DOHH2 (cell line): ENCODE results near the gene TARM1.
A peak's percentile ranks its signal among the peaks of the same experiment; 100 is the strongest.

Experiments used
- H3F3A ChIP-seq: fragments of 200-600 bp; sonication (generic), shearing (Covaris generic); 2 replicates; pipeline ENCODE4 v1.6.0; 2016; ENCODE audit warnings: antibody characterized with exemption, mild to moderate bottlenecking; ENCODE audit not compliant: control insufficient read depth, insufficient read depth
- H3K27ac ChIP-seq: fragments of 200-600 bp; sonication (generic); 2 replicates; pipeline ENCODE4 v1.5.1; 2014; ENCODE audit warnings: low read depth, mild to moderate bottlenecking, low read length, moderate library complexity
- H3K27me3 ChIP-seq: fragments of 200-600 bp; sonication (generic); 2 replicates; pipeline ENCODE4 v1.6.1; 2014; ENCODE audit warnings: mild to moderate bottlenecking, low read length, mixed read lengths; ENCODE audit not compliant: control insufficient read depth
- H3K36me3 ChIP-seq: fragments of 200-600 bp; sonication (generic); 2 replicates; pipeline ENCODE4 v1.6.1; 2014; ENCODE audit warnings: mild to moderate bottlenecking, low read length, moderate library complexity, mixed read lengths; ENCODE audit not compliant: control insufficient read depth
- H3K4me1 ChIP-seq: fragments of 200-600 bp; sonication (generic); 2 replicates; pipeline ENCODE4 v1.6.1; 2014; ENCODE audit warnings: mild to moderate bottlenecking, low read length, mixed read lengths; ENCODE audit not compliant: control insufficient read depth
- H3K4me2 ChIP-seq: fragments of 200-600 bp; sonication (generic); 2 replicates; pipeline ENCODE4 v1.6.0; 2014; ENCODE audit warnings: mild to moderate bottlenecking, low read length, moderate library complexity
- H3K4me3 ChIP-seq: fragments of 200-600 bp; sonication (generic); 2 replicates; pipeline ENCODE4 v1.5.1; 2014; ENCODE audit warnings: mild to moderate bottlenecking, low read length, mixed read lengths
- H3K79me2 ChIP-seq: fragments of 200-600 bp; sonication (generic); 2 replicates; pipeline ENCODE4 v1.6.1; 2014; ENCODE audit warnings: mild to moderate bottlenecking, low read length, mixed read lengths; ENCODE audit not compliant: control insufficient read depth
- H3K9me2 ChIP-seq: fragments of 200-600 bp; sonication (generic); replicated peaks from 2 replicates; pipeline ENCODE4 v1.6.1; 2014; ENCODE audit warnings: mild to moderate bottlenecking, low read length, mixed read lengths; ENCODE audit not compliant: control insufficient read depth
- H3K9me3 ChIP-seq: fragments of 200-600 bp; sonication (generic); 2 replicates; pipeline ENCODE4 v1.6.1; 2014; ENCODE audit warnings: antibody characterized with exemption, low read length, mixed read lengths; ENCODE audit not compliant: control insufficient read depth, insufficient read depth
- H4K20me1 ChIP-seq: fragments of 200-600 bp; sonication (generic); 2 replicates; pipeline ENCODE4 v1.6.0; 2014; ENCODE audit warnings: low read depth, mild to moderate bottlenecking, antibody characterized with exemption, low read length, moderate library complexity; ENCODE audit not compliant: control insufficient read depth, insufficient read depth
- EZH2phosphoT487 ChIP-seq: fragments of 200-600 bp; sonication (generic); IDR thresholded peaks from 2 replicates; pipeline ENCODE4 v1.6.1; 2017; ENCODE audit warnings: borderline replicate concordance, mild to moderate bottlenecking, antibody characterized with exemption, low read length, moderate library complexity, mixed read lengths
- TF ChIP-seq, protein P1 (sequence below): fragments of 200-600 bp; sonication (generic); IDR thresholded peaks from one replicate; pipeline ENCODE4 v1.5.1; 2014; ENCODE audit warnings: antibody characterized with exemption, mild to moderate bottlenecking, low read depth, low read length; ENCODE audit not compliant: poor library complexity, severe bottlenecking

TARM1 gene

DNA sequence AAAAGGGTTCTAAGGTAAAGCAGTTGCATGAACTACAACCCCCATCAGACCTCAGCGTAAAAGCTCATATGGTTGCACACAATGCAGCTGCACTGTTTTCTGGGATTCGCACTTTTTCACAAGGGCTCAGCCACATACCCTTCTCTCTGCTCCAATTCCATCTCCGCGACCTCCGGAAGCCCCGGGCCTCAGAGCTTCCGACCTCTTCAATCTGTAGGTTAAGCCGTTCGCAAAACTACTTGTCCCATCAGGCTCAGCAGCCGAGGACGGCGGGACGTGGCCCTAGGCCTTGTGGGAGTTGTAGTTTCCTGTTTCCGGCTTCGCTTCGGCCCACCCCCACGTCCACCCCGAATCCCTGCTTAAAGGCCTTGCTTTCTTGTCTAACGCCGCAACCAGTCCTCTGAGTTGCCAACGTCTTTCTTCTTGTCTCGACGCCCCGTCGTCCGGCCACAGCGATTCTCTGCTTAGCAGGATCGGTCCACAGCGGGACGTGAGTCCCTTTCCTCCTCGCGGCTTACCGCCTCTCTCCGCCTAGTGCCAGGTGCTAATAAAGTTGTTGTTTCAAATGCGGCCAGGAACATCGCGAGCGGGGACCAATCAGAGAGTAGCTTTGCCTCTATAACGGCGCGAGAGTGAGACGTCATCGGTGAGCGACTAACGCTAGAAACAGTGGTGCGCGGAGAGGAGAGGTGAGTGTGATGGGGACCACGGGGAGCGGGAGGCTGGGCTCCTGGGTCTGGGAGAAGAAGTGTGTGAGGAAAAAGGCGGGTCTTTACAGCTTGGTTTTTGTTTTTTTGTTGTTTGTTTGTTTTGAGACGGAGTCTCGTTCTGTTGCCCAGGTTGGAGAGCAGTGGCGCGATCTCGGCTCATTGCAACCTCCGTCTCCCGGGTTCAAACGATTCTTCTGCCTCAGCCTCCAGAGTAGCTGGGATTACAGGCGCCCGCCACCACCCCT is 34.2 kb upstream of the TARM1 start, which contains the start of the genes PRPF31 and TFPT:
Gene PRPF31, plus strand, starts transcription at position 646 of the 955 bp plus-strand sequence. CDS start 2,525 bp downstream, outside the sequence.
Gene TFPT, minus strand, starts transcription at position 549 of the 955 bp plus-strand sequence. Its CDS starts 388 bp downstream, at position 161.
- Histone ChIP-seq H3K79me2 (peaks cover 49% of the 10 kb centered on the region), H3F3A (no peaks in the 10 kb centered on the region; the same call in 1 of the 2 replicates), H3K4me3 (peak within 1 kb of the TSS; percentile 95), H3K4me1 (peaks cover 16% of the 10 kb centered on the region), H3K27me3 (no peaks in the 10 kb centered on the region), H3K9me2 (no peaks in the 10 kb centered on the region), H3K4me2 (peak within 1 kb of the TSS; percentile 90), H3K27ac (peak within 1 kb of the TSS; percentile 67), H4K20me1 (no peaks in the 10 kb centered on the region), H3K9me3 (no peaks in the 10 kb centered on the region), H3K36me3 (peaks cover 29% of the 10 kb centered on the region)
- TF ChIP-seq, protein P1, sequence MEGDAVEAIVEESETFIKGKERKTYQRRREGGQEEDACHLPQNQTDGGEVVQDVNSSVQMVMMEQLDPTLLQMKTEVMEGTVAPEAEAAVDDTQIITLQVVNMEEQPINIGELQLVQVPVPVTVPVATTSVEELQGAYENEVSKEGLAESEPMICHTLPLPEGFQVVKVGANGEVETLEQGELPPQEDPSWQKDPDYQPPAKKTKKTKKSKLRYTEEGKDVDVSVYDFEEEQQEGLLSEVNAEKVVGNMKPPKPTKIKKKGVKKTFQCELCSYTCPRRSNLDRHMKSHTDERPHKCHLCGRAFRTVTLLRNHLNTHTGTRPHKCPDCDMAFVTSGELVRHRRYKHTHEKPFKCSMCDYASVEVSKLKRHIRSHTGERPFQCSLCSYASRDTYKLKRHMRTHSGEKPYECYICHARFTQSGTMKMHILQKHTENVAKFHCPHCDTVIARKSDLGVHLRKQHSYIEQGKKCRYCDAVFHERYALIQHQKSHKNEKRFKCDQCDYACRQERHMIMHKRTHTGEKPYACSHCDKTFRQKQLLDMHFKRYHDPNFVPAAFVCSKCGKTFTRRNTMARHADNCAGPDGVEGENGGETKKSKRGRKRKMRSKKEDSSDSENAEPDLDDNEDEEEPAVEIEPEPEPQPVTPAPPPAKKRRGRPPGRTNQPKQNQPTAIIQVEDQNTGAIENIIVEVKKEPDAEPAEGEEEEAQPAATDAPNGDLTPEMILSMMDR: no peak
- no peak for TF ChIP-seq EZH2phosphoT487

DNA sequence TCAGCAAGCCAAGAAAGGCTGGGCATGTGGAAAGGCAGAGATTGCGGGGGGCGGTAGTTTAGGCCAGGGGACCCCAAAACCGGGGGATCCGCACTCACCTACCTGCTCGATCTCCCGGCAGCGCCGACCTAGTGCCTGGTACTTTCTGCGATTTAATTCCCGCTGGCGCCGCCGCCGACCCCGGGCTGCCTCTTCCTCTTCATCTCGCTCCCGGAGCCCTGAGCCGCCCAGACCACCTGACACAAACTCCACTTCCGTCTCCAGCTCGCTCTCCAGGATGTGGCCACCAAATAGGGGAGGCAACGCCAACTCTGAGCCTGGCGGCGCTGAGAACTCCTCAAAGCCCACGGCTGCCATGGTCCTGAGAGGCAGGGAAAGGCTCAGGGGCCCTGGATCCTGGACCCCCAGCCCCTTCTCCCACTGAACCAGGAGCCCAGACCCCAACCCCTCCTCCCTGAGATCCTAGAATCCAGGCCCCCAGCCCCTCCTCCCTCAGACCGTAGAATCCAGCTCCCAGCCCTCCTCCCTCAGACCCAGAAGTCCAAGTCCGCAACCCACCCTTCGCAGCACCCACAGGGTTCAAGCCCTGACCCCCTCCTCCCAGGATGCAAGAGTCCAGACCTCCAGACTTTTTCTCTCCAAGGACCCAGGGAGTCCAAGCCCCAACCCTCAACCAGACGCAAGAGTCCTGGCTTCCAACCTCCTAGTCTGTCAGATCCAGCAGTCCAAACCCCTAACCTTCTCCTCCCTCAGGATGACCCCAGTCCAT is 33.4 kb upstream of the TARM1 start:
- TF ChIP-seq, protein P1: no peak
- no peak for TF ChIP-seq EZH2phosphoT487
- H3F3A ChIP-seq: no peaks in the 10 kb centered on the region; the same call in 1 of the 2 replicates
- H3K27ac ChIP-seq: peak overlapping the region; percentile 67
- peak overlapping the region; percentile 95 for H3K4me3 ChIP-seq
- H3K4me1 ChIP-seq: peaks cover 16% of the 10 kb centered on the region
- H4K20me1 ChIP-seq: no peaks in the 10 kb centered on the region
- no peaks in the 10 kb centered on the region for H3K9me2 ChIP-seq
- peaks cover 53% of the 10 kb centered on the region for H3K79me2 ChIP-seq
- H3K9me3 ChIP-seq: no peaks in the 10 kb centered on the region
- peaks cover 31% of the 10 kb centered on the region for H3K36me3 ChIP-seq
- peak overlapping the region; percentile 90 for H3K4me2 ChIP-seq
- no peaks in the 10 kb centered on the region for H3K27me3 ChIP-seq

DNA sequence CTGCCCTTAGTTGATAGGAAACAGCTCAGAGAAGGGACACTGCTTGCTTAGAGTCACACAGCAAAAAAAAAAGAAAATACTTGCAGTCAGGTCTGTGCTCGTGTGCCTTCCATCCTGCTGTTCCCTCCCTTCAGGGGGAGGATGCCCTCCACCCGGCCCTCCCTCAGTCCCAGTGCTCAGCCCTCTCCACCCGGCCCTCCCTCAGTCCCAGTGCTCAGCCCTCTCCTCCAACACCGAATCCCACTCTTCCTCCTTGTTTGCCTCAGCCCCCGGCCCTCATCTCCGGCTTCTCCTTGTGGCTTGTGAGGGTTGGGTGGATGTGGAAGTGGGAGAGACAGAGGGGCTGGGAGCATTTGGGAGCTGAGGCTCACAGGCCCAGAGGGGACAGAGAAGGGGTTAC is 28.5 kb upstream of the TARM1 start:
- TF ChIP-seq EZH2phosphoT487: no peak
- TF ChIP-seq, protein P1: no peak
- H3K9me3 ChIP-seq: no peaks in the 10 kb centered on the region
- H3K27ac ChIP-seq: no peak overlapping the region
- peaks cover 58% of the 10 kb centered on the region for H3K36me3 ChIP-seq
- H3F3A ChIP-seq: no peaks in the 10 kb centered on the region
- no peaks in the 10 kb centered on the region for H3K9me2 ChIP-seq
- no peaks in the 10 kb centered on the region for H4K20me1 ChIP-seq
- H3K4me3 ChIP-seq: no peak overlapping the region
- no peak overlapping the region for H3K4me2 ChIP-seq
- H3K27me3 ChIP-seq: no peaks in the 10 kb centered on the region
- H3K79me2 ChIP-seq: peaks cover 32% of the 10 kb centered on the region
- H3K4me1 ChIP-seq: peaks cover 5% of the 10 kb centered on the region; the same call in 1 of the 2 replicates
